ENCODE measurements around the gene MFGE8.

MFGE8 gene

DNA sequence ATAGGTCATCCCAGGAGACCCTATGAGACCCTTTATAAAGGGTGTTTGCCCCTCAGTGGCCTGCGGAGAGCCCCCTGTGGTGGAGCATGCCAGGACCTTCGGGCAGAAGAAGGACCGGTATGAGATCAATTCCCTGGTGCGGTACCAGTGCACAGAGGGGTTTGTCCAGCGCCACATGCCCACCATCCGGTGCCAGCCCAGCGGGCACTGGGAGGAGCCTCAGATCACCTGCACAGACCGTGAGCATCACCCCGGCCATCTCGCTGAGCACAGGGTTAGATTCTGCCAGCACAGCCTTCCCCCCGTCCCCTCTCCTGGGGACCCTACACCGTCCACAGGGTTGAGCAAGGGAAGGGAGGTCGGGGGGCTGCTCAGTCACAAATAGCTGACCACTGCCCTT lies 39.4 kb downstream of the MFGE8 start:
- TF ChIP-seq EZH2phosphoT487 (conservative IDR thresholded peaks at IDR 0.05; ENCODE audit: low read length): no peak
- TF ChIP-seq, protein P1, sequence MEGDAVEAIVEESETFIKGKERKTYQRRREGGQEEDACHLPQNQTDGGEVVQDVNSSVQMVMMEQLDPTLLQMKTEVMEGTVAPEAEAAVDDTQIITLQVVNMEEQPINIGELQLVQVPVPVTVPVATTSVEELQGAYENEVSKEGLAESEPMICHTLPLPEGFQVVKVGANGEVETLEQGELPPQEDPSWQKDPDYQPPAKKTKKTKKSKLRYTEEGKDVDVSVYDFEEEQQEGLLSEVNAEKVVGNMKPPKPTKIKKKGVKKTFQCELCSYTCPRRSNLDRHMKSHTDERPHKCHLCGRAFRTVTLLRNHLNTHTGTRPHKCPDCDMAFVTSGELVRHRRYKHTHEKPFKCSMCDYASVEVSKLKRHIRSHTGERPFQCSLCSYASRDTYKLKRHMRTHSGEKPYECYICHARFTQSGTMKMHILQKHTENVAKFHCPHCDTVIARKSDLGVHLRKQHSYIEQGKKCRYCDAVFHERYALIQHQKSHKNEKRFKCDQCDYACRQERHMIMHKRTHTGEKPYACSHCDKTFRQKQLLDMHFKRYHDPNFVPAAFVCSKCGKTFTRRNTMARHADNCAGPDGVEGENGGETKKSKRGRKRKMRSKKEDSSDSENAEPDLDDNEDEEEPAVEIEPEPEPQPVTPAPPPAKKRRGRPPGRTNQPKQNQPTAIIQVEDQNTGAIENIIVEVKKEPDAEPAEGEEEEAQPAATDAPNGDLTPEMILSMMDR (IDR thresholded peaks at IDR 0.05; ENCODE audit: insufficient read depth, low read length, poor library complexity, severe bottlenecking): no peak
- Histone ChIP-seq H3K79me2 (ENCODE audit: insufficient read depth, low read length) (no peaks in the 10 kb centered on the region), H2AFZ (ENCODE audit: low read depth, low read length, severe bottlenecking) (no peak overlapping the region), H4K20me1 (ENCODE audit: low read depth, low read length) (no peaks in the 10 kb centered on the region), H3K27me3 (ENCODE audit: low read length) (no peaks in the 10 kb centered on the region), H3K9ac (ENCODE audit: low read length) (no peak overlapping the region), H3K27ac (ENCODE audit: low read depth, low read length) (no peak overlapping the region), H3K4me3 (ENCODE audit: insufficient read depth, low read length, poor library complexity, severe bottlenecking) (no peak overlapping the region), H3F3A (ENCODE audit: insufficient read depth) (no peaks in the 10 kb centered on the region), H3K9me3 (ENCODE audit: insufficient read depth, low read length) (no peaks in the 10 kb centered on the region), H3K4me2 (ENCODE audit: low read depth, low read length, poor library complexity, severe bottlenecking) (no peak overlapping the region), H3K36me3 (ENCODE audit: low read length) (no peaks in the 10 kb centered on the region), H3K9me2 (replicated peaks; ENCODE audit: insufficient read depth, low read length) (no peaks in the 10 kb centered on the region)

DNA sequence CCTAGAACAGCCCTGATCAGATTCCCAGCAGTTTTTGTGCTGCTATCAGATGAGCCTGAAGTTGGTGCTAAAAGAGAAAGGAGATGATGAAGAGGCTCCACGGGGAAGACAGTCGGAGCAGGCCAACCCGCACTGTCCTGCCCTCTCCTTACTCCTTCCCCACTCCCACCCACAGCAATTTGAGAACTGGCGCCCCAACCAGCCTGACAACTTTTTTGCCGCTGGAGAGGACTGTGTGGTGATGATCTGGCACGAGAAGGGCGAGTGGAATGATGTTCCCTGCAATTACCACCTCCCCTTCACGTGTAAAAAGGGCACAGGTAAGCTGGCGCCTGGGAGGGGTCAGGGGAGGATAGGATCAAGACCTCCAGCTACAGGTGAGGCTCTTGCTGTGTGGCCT lies 40.5 kb downstream of the MFGE8 start:
- Histone ChIP-seq H3K4me2 (ENCODE audit: low read depth, low read length, poor library complexity, severe bottlenecking) (no peak overlapping the region), H3K27ac (ENCODE audit: low read depth, low read length) (no peak overlapping the region), H3F3A (ENCODE audit: insufficient read depth) (no peaks in the 10 kb centered on the region), H3K36me3 (ENCODE audit: low read length) (no peaks in the 10 kb centered on the region), H4K20me1 (ENCODE audit: low read depth, low read length) (no peaks in the 10 kb centered on the region), H3K9ac (ENCODE audit: low read length) (no peak overlapping the region), H3K79me2 (ENCODE audit: insufficient read depth, low read length) (no peaks in the 10 kb centered on the region), H3K9me3 (ENCODE audit: insufficient read depth, low read length) (no peaks in the 10 kb centered on the region), H3K4me3 (ENCODE audit: insufficient read depth, low read length, poor library complexity, severe bottlenecking) (no peak overlapping the region), H2AFZ (ENCODE audit: low read depth, low read length, severe bottlenecking) (no peak overlapping the region), H3K9me2 (replicated peaks; ENCODE audit: insufficient read depth, low read length) (no peaks in the 10 kb centered on the region), H3K27me3 (ENCODE audit: low read length) (no peaks in the 10 kb centered on the region)
- TF ChIP-seq, protein P1 (IDR thresholded peaks at IDR 0.05; ENCODE audit: insufficient read depth, low read length, poor library complexity, severe bottlenecking): no peak
- TF ChIP-seq EZH2phosphoT487 (conservative IDR thresholded peaks at IDR 0.05; ENCODE audit: low read length): no peak

DNA sequence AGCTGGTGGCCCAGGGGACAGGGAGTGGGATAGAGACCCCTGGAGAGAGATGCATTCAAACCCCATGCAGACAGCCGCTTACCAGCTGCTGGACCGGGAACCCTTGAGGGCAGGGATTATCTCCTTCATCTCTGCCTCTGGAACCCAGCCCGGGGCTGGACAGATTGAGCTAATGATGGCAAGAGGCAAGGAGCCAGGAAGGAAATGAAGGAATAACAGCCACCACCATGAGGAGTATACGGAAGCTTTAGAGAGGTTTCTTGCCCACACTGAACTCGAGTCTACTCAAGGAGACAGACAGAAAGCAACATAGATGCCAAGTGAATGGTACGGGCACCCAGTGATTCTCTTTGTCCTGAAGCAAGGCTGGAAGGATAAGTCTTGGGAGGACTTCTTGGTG lies 41.1 kb downstream of the MFGE8 start:
- Histone ChIP-seq H3K4me2 (ENCODE audit: low read depth, low read length, poor library complexity, severe bottlenecking) (no peak overlapping the region), H3K27ac (ENCODE audit: low read depth, low read length) (no peak overlapping the region), H3K27me3 (ENCODE audit: low read length) (no peaks in the 10 kb centered on the region), H3K9me3 (ENCODE audit: insufficient read depth, low read length) (no peaks in the 10 kb centered on the region), H3F3A (ENCODE audit: insufficient read depth) (no peaks in the 10 kb centered on the region), H2AFZ (ENCODE audit: low read depth, low read length, severe bottlenecking) (no peak overlapping the region), H3K36me3 (ENCODE audit: low read length) (no peaks in the 10 kb centered on the region), H3K4me3 (ENCODE audit: insufficient read depth, low read length, poor library complexity, severe bottlenecking) (no peak overlapping the region), H3K9ac (ENCODE audit: low read length) (no peak overlapping the region), H3K79me2 (ENCODE audit: insufficient read depth, low read length) (no peaks in the 10 kb centered on the region), H3K9me2 (replicated peaks; ENCODE audit: insufficient read depth, low read length) (no peaks in the 10 kb centered on the region), H4K20me1 (ENCODE audit: low read depth, low read length) (no peaks in the 10 kb centered on the region)
- TF ChIP-seq, protein P1 (IDR thresholded peaks at IDR 0.05; ENCODE audit: insufficient read depth, low read length, poor library complexity, severe bottlenecking): no peak

DNA sequence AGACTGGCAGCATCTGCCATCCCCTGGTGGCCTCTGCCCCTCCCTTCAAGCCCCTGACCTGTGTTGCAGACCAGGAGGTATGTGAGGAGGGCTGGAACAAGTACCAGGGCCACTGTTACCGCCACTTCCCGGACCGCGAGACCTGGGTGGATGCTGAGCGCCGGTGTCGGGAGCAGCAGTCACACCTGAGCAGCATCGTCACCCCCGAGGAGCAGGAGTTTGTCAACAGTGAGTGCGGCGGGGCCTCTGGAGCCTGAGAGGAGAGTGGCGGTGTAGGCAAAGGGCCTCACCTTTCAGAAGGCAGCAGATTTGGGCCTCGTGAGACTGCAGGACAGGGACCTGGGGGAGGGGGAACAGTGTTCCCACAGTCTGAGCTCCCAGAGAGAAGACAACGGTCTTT lies 41.9 kb downstream of the MFGE8 start:
- Histone ChIP-seq H3K79me2 (ENCODE audit: insufficient read depth, low read length) (no peaks in the 10 kb centered on the region), H3K9ac (ENCODE audit: low read length) (no peak overlapping the region), H3K4me3 (ENCODE audit: insufficient read depth, low read length, poor library complexity, severe bottlenecking) (no peak overlapping the region), H3K9me3 (ENCODE audit: insufficient read depth, low read length) (no peaks in the 10 kb centered on the region), H3K9me2 (replicated peaks; ENCODE audit: insufficient read depth, low read length) (no peaks in the 10 kb centered on the region), H3K27ac (ENCODE audit: low read depth, low read length) (no peak overlapping the region), H3K4me2 (ENCODE audit: low read depth, low read length, poor library complexity, severe bottlenecking) (no peak overlapping the region), H3K27me3 (ENCODE audit: low read length) (no peaks in the 10 kb centered on the region), H3K36me3 (ENCODE audit: low read length) (no peaks in the 10 kb centered on the region), H4K20me1 (ENCODE audit: low read depth, low read length) (no peaks in the 10 kb centered on the region), H2AFZ (ENCODE audit: low read depth, low read length, severe bottlenecking) (no peak overlapping the region), H3F3A (ENCODE audit: insufficient read depth) (no peaks in the 10 kb centered on the region)
- no peak for TF ChIP-seq EZH2phosphoT487 (conservative IDR thresholded peaks at IDR 0.05; ENCODE audit: low read length)
- TF ChIP-seq, protein P1 (IDR thresholded peaks at IDR 0.05; ENCODE audit: insufficient read depth, low read length, poor library complexity, severe bottlenecking): no peak
